B cell (primary cell): ENCODE results near the gene HSPA12A. TPM values are rescaled to one million over a fixed set of nuclear protein-coding genes. Genes with fewer than 3 reads are reported as not detected.

ENCODE experiments used
- ATAC-seq: fragments of 200-7000 bp; cut with Tn5 transposase; one replicate; pipeline ENCODE4 v1.10.0; 2021; ENCODE audit warnings: low read depth, mild to moderate bottlenecking, moderate number of reproducible peaks, moderate library complexity
- CTCF ChIA-PET: fragments of 350-600 bp; sonication (Branson Sonifier 250); formaldehyde crosslinking; loops from one replicate; lab custom pipeline; 2021; ENCODE audit warnings: antibody characterized with exemption, inconsistent platforms; lab: Charles Lee
- POLR2A ChIA-PET: fragments of 350-600 bp; sonication (Branson Sonifier 250); formaldehyde crosslinking; loops from one replicate; lab custom pipeline; 2021; ENCODE audit warnings: antibody characterized with exemption; lab: Charles Lee
- DNase-seq: peaks from one replicate; pipeline ENCODE4 v3.0.0; 2013
- H2AFZ ChIP-seq: 2 replicates; pipeline ENCODE4 v1.6.1; 2012; ENCODE audit warnings: mild to moderate bottlenecking, low read depth, low read length; ENCODE audit not compliant: insufficient read depth, poor library complexity, severe bottlenecking
- H3K27ac ChIP-seq, 2 donors: 1 replicate in 1 of 2; 2 replicates in 1 of 2; pipeline ENCODE4 v1.5.1; 2012 to 2013; ENCODE audit warnings: low read length in 2 of 2, mild to moderate bottlenecking in 2 of 2, moderate library complexity in 1 of 2
- H3K27me3 ChIP-seq, 4 experiments: fragments of 200-600 bp in 1 of 4; sonication (generic) in 1 of 4; replicated peaks in 1 of 4; 1 replicate in 2 of 4; 2 replicates in 2 of 4; pipeline versions ENCODE4 v1.6.1 to v1.7.0; 2013 to 2016; ENCODE audit warnings: low read length in 3 of 4, mild to moderate bottlenecking in 2 of 4, mixed read lengths in 1 of 4, moderate library complexity in 1 of 4; ENCODE audit not compliant: insufficient read depth in 4 of 4, control insufficient read depth in 3 of 4; ENCODE audit errors: control extremely low read depth in 1 of 4
- H3K36me3 ChIP-seq, 2 experiments: replicated peaks in 1 of 2; 1 replicate in 1 of 2; 2 replicates in 1 of 2; pipeline versions ENCODE4 v1.6.1 to v1.7.1; 2013; ENCODE audit warnings: low read length in 1 of 2; ENCODE audit not compliant: insufficient read depth in 2 of 2, control insufficient read depth in 1 of 2; ENCODE audit errors: control extremely low read depth in 1 of 2, extremely low read depth in 1 of 2
- H3K4me1 ChIP-seq, 2 donors: fragments of 200-600 bp in 1 of 2; sonication (generic) in 1 of 2; 1 replicate in 1 of 2; 2 replicates in 1 of 2; pipeline versions ENCODE4 v1.5.1 to v1.6.1; 2013 to 2017; ENCODE audit warnings: low read length in 2 of 2; ENCODE audit not compliant: control insufficient read depth in 2 of 2, insufficient read depth in 2 of 2
- H3K4me2 ChIP-seq: replicated peaks from 2 replicates; pipeline ENCODE3; 2012; ENCODE audit warnings: mild to moderate bottlenecking, low read depth, low read length; ENCODE audit not compliant: poor library complexity, severe bottlenecking
- H3K4me3 ChIP-seq, 5 experiments: fragments of 200-600 bp in 1 of 5; sonication (generic) in 1 of 5; 1 replicate in 3 of 5; 2 replicates in 2 of 5; pipeline versions ENCODE4 v1.5.1 to v1.7.0; 2011 to 2016; ENCODE audit warnings: low read length in 4 of 5, mild to moderate bottlenecking in 4 of 5, low read depth in 2 of 5, control low read depth in 1 of 5, moderate library complexity in 1 of 5; ENCODE audit not compliant: insufficient read depth in 1 of 5; ENCODE audit errors: control extremely low read depth in 1 of 5, extremely low read depth in 1 of 5
- H3K79me2 ChIP-seq: fragments of 200-600 bp; sonication (generic); one replicate; pipeline ENCODE4 v1.6.0; 2016; ENCODE audit warnings: low read length; ENCODE audit not compliant: control insufficient read depth, insufficient read depth
- H3K9ac ChIP-seq: fragments of 200-600 bp; sonication (generic); 2 replicates; pipeline ENCODE4 v1.6.1; 2017; ENCODE audit warnings: mild to moderate bottlenecking, low read length, moderate library complexity
- H3K9me3 ChIP-seq, 3 donors: one replicate each; pipeline versions ENCODE4 v1.6.1 to v1.7.1; 2013; ENCODE audit warnings: low read length in 2 of 3; ENCODE audit not compliant: control insufficient read depth in 2 of 3, insufficient read depth in 1 of 3; ENCODE audit errors: control extremely low read depth in 1 of 3
- H4K20me1 ChIP-seq: 2 replicates; pipeline ENCODE4 v1.6.0; 2012; ENCODE audit warnings: mild to moderate bottlenecking, low read length; ENCODE audit not compliant: insufficient read depth, control insufficient read depth, poor library complexity, severe bottlenecking
- H3K27ac Mint-ChIP-seq: one replicate; pipeline ENCODE4 v1.8.0; 2021; ENCODE audit warnings: mixed read lengths
- H3K27me3 Mint-ChIP-seq: one replicate; pipeline ENCODE4 v1.8.0; 2021; ENCODE audit warnings: mixed read lengths
- H3K4me1 Mint-ChIP-seq: one replicate; pipeline ENCODE4 v1.8.0; 2021; ENCODE audit warnings: mixed read lengths
- H3K4me3 Mint-ChIP-seq: one replicate; pipeline ENCODE4 v1.8.0; 2021; ENCODE audit warnings: mixed read lengths
- H3K9me3 Mint-ChIP-seq: one replicate; pipeline ENCODE4 v1.8.0; 2022; ENCODE audit warnings: mixed read lengths; ENCODE audit not compliant: insufficient read depth
- EZH2 ChIP-seq: IDR thresholded peaks from 2 replicates; pipeline ENCODE4 v1.6.1; 2012; ENCODE audit warnings: borderline replicate concordance, low read depth, mild to moderate bottlenecking, moderate library complexity, low read length; ENCODE audit not compliant: insufficient read depth, poor library complexity, severe bottlenecking
- WGBS: methylation state at CpG from one replicate; pipeline ENCODE4 v1.1.5; 2013; ENCODE audit warnings: missing lambda C conversion rate; ENCODE audit not compliant: insufficient coverage; 5-methylcytosine and 5-hydroxymethylcytosine counted together
- intact Hi-C: fragments of 100-400 bp; cut with micrococcal nuclease; formaldehyde crosslinking; loops from one replicate; pipeline ENCODE4 v1.10.0; 2022
- polyA plus RNA-seq: library from polyadenylated mRNA; depleted of rRNA; stranded (reverse); fragments of >200 nt; gene quantifications from 2 replicates; pipeline ENCODE4 v1.2.3, GENCODE V29; 2012
- total RNA-seq, 2 donors: library from RNA; stranded (reverse); fragments of 120-200 nt in 1 of 2; gene quantifications; 1 replicate in 1 of 2; 2 replicates in 1 of 2; pipeline versions ENCODE4 v1.2.3 to v1.2.4, GENCODE V29; 2013 to 2022
- TF ChIP-seq, protein P1 (sequence below): fragments of 200-600 bp; IDR thresholded peaks from one replicate; pipeline ENCODE4 v1.8.0; 2022; ENCODE audit warnings: antibody characterized with exemption, mild to moderate bottlenecking

Gene HSPA12A
- total and polyA plus RNA-seq, 2 donors (not counting 1 experiment from before 2014, with no cell fraction given), result 2.1 to 17.7 TPM

DNA sequence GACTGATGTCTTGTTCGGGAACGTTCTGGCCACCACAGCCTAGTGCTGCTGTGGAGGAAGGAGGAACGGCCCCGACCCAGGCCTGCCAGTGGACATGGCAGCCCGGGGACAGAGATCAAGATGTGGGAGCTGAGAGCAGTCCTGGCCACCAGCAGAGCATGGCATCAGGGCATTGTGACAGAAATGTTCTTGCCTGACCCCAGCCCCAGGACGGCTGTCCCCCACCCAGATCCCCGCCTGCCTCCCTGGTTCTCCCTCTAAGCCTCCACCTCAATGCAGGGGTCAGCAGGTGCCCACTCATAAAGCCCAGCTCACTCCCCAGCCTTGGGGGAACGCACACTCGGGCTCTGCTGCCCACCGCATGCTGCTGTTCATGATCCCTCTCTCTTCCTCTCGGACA lies 42.9 kb upstream of the HSPA12A start:
- Histone ChIP-seq H3K79me2 (no peaks in the 10 kb centered on the region), H3K36me3 (no peaks in the 10 kb centered on the region), H2AFZ (no peak overlapping the region), H3K27me3 (peaks cover 0 to 6% (median 0%) of the 10 kb centered on the region in 4 experiments), H3K4me1 (peaks cover 6 to 8% of the 10 kb centered on the region in 2 donors), H4K20me1 (no peaks in the 10 kb centered on the region), H3K4me2 (no peak overlapping the region), H3K9me3 (peaks cover 0 to 4% (median 0%) of the 10 kb centered on the region in 3 donors), H3K4me3 (no peak overlapping the region), H3K27ac (no peak overlapping the region), H3K9ac (no peak overlapping the region)
- H3K9me3 Mint-ChIP-seq, result no peaks in the 10 kb centered on the region
- CTCF ChIA-PET, result interaction anchor here (4.4 kb wide), 1 partner anchor 14 kb away, joined by 55 read pairs; no protein-coding TSS in a partner anchor
- DNase-seq (no peak), ATAC-seq (no peak)
- no peak for TF ChIP-seq EZH2
- TF ChIP-seq, protein P1, sequence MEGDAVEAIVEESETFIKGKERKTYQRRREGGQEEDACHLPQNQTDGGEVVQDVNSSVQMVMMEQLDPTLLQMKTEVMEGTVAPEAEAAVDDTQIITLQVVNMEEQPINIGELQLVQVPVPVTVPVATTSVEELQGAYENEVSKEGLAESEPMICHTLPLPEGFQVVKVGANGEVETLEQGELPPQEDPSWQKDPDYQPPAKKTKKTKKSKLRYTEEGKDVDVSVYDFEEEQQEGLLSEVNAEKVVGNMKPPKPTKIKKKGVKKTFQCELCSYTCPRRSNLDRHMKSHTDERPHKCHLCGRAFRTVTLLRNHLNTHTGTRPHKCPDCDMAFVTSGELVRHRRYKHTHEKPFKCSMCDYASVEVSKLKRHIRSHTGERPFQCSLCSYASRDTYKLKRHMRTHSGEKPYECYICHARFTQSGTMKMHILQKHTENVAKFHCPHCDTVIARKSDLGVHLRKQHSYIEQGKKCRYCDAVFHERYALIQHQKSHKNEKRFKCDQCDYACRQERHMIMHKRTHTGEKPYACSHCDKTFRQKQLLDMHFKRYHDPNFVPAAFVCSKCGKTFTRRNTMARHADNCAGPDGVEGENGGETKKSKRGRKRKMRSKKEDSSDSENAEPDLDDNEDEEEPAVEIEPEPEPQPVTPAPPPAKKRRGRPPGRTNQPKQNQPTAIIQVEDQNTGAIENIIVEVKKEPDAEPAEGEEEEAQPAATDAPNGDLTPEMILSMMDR, result no peak
- WGBS, result 85% methylated on average over 11 of the region's 11 CpGs
- peaks cover 4% of the 10 kb centered on the region for H3K27me3 Mint-ChIP-seq
- POLR2A ChIA-PET, result no interaction called here
- intact Hi-C loops, result no loop called here
- H3K4me1 Mint-ChIP-seq, result peaks cover 6% of the 10 kb centered on the region
- no peak overlapping the region for H3K4me3 Mint-ChIP-seq
- H3K27ac Mint-ChIP-seq, result no peak overlapping the region

DNA sequence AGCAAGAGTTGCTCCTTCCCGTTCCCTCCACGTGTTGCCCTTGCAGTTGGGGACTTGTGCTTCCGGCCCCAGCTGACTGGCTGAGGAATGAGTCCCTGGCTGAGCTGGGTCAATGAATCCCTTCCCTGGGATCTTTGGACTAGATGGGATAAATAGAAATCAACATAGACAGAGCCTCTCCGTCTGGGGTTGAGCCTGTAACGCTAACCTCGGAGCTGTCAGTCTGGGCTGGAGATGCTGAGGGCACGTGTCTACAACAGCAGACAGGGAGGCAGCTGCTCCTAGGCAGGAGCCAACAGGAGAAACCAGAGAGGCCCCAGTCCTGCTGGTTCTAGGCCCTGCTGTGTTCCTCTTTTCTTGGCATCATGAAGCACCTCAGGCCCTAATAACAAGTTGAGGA lies 42.3 kb upstream of the HSPA12A start:
- Histone ChIP-seq H3K4me2 (no peak overlapping the region), H3K79me2 (no peaks in the 10 kb centered on the region), H3K9ac (no peak overlapping the region), H3K4me3 (no peak overlapping the region), H3K36me3 (no peaks in the 10 kb centered on the region), H3K27ac (no peak overlapping the region), H3K27me3 (peaks cover 0 to 6% (median 0%) of the 10 kb centered on the region in 4 experiments), H3K4me1 (peaks cover 6 to 8% of the 10 kb centered on the region in 2 donors), H2AFZ (no peak overlapping the region), H4K20me1 (no peaks in the 10 kb centered on the region), H3K9me3 (peaks cover 0 to 4% (median 0%) of the 10 kb centered on the region in 3 donors)
- TF ChIP-seq, protein P1, result no peak
- no peak for TF ChIP-seq EZH2
- no peaks in the 10 kb centered on the region for H3K9me3 Mint-ChIP-seq
- H3K4me1 Mint-ChIP-seq, result peaks cover 6% of the 10 kb centered on the region
- intact Hi-C loops, result no loop called here
- H3K4me3 Mint-ChIP-seq, result no peak overlapping the region
- WGBS, result 97% methylated on average over 7 of the region's 7 CpGs
- no peak overlapping the region for H3K27ac Mint-ChIP-seq
- no peak for ATAC-seq
- CTCF ChIA-PET, result interaction anchor here (0.8 kb wide), 1 partner anchor 13 kb away, joined by 3 read pairs; no protein-coding TSS in a partner anchor
- DNase-seq, result no peak
- peaks cover 3% of the 10 kb centered on the region for H3K27me3 Mint-ChIP-seq
- POLR2A ChIA-PET, result no interaction called here
